PC-3 (cell line): ENCODE data around the gene ZNF236. TPM values are rescaled to one million over a fixed set of nuclear protein-coding genes. Genes with fewer than 3 reads are reported as not detected.
A peak's percentile ranks its signal among the peaks of the same experiment; 100 is the strongest.

Experiments used
- ATAC-seq: fragments of 200-7000 bp; cut with Tn5 transposase; 2 replicates; pipeline ENCODE4 v1.9.1; 2020; ENCODE audit warnings: mild to moderate bottlenecking, moderate library complexity
- BruUV-seq: library from RNA; stranded (reverse); fragments of 400-500 nt; replicated peaks from 2 replicates; lab custom pipeline; 2021; lab: Mats Ljungman, UMichigan
- CTCF ChIA-PET: fragments of 300-600 bp; sonication (Branson Sonifier 250); formaldehyde crosslinking; loops from one replicate; lab custom pipeline; 2022; ENCODE audit warnings: antibody characterized with exemption; lab: Charles Lee
- POLR2A ChIA-PET: fragments of 300-600 bp; sonication (Branson Sonifier 250); formaldehyde crosslinking; loops from one replicate; lab custom pipeline; 2022; ENCODE audit warnings: antibody characterized with exemption; ENCODE audit not compliant: unreplicated experiment; lab: Charles Lee
- DNase-seq: peaks from one replicate; pipeline ENCODE4 v3.0.0-alpha.2; 2015
- H2AFZ ChIP-seq: fragments of 300-600 bp; sonication (generic); 2 replicates; pipeline ENCODE4 v1.6.0; 2016; ENCODE audit warnings: antibody characterized with exemption, low read length
- H3F3A ChIP-seq: fragments of 300-600 bp; sonication (generic); one replicate; pipeline ENCODE4 v1.6.0; 2017; ENCODE audit warnings: antibody characterized with exemption, low read length, control low read depth, mild to moderate bottlenecking; ENCODE audit not compliant: unreplicated experiment
- H3K27ac ChIP-seq: fragments of 300-600 bp; sonication (generic); 2 replicates; pipeline ENCODE4 v1.5.1; 2016; ENCODE audit warnings: mild to moderate bottlenecking, low read length
- H3K27me3 ChIP-seq: fragments of 300-600 bp; sonication (generic); 2 replicates; pipeline ENCODE4 v1.6.1; 2016; ENCODE audit warnings: low read length, mixed read lengths
- H3K36me3 ChIP-seq: fragments of 300-600 bp; sonication (generic); 2 replicates; pipeline ENCODE4 v1.6.1; 2016; ENCODE audit warnings: low read depth, mixed run types, low read length, mixed read lengths
- H3K4me1 ChIP-seq: fragments of 300-600 bp; sonication (generic); 2 replicates; pipeline ENCODE4 v1.5.1; 2016; ENCODE audit warnings: low read length; ENCODE audit not compliant: insufficient read depth
- H3K4me2 ChIP-seq: fragments of 300-600 bp; sonication (generic); 2 replicates; pipeline ENCODE4 v1.6.0; 2016; ENCODE audit warnings: low read length
- H3K4me3 ChIP-seq: fragments of 300-600 bp; sonication (generic); 2 replicates; pipeline ENCODE4 v1.5.1; 2016; ENCODE audit warnings: mild to moderate bottlenecking, low read length, mixed read lengths
- H3K79me2 ChIP-seq: fragments of 300-600 bp; sonication (generic); 2 replicates; pipeline ENCODE4 v1.6.1; 2017; ENCODE audit warnings: low read length, mixed read lengths
- H3K9ac ChIP-seq: fragments of 300-600 bp; sonication (generic); 2 replicates; pipeline ENCODE4 v1.6.0; 2016; ENCODE audit warnings: mild to moderate bottlenecking, low read length
- H3K9me2 ChIP-seq: fragments of 300-600 bp; sonication (generic); replicated peaks from 2 replicates; pipeline ENCODE4 v1.6.1; 2016; ENCODE audit warnings: mixed run types, low read length, mixed read lengths
- H3K9me3 ChIP-seq: fragments of 300-600 bp; sonication (generic); 2 replicates; pipeline ENCODE4 v1.6.1; 2016; ENCODE audit warnings: low read length, mixed read lengths
- H4K20me1 ChIP-seq: fragments of 300-600 bp; sonication (generic); 2 replicates; pipeline ENCODE4 v1.6.1; 2016; ENCODE audit warnings: low read length, mixed read lengths
- CTCF ChIP-seq: fragments of 300-600 bp; sonication (generic); conservative IDR thresholded peaks from 2 replicates; pipeline ENCODE4 v1.5.1; 2017; ENCODE audit warnings: antibody characterized with exemption, low read depth, mild to moderate bottlenecking, low read length
- EZH2 ChIP-seq: fragments of 300-600 bp; sonication (generic); IDR thresholded peaks from one replicate; pipeline ENCODE4 v1.6.1; 2017; ENCODE audit warnings: antibody characterized with exemption, mild to moderate bottlenecking, low read length; ENCODE audit not compliant: unreplicated experiment
- EZH2phosphoT487 ChIP-seq: fragments of 300-600 bp; sonication (generic); IDR thresholded peaks from 2 replicates; pipeline ENCODE4 v1.6.1; 2018; ENCODE audit warnings: mild to moderate bottlenecking, antibody characterized with exemption, low read length, borderline replicate concordance
- intact Hi-C: fragments of 100-400 bp; cut with micrococcal nuclease; formaldehyde crosslinking; loops from 2 replicates; pipeline ENCODE4 v1.9.0; 2023
- total RNA-seq: library from RNA; depleted of rRNA; stranded (reverse); fragments of >200 nt; gene quantifications from 2 replicates; pipeline ENCODE4 v1.2.3, GENCODE V29; 2014

Gene ZNF236
- total RNA-seq, 1 experiment from 2014 or later = 7.7 TPM

GRCh38 chr18:76844144-76844543, 21.8 kb downstream of the ZNF236 start:
- DNase-seq (no peak), ATAC-seq (no peak)
- no peaks in the 10 kb centered on the region for H3K9me3 ChIP-seq
- H3K79me2 ChIP-seq = peaks cover 81% of the 10 kb centered on the region
- ChIA-PET CTCF (interaction anchor here (1.4 kb wide), 1 partner anchor 41 kb away, joined by 6 read pairs; no protein-coding TSS in a partner anchor), POLR2A (no interaction called here)
- no peaks in the 10 kb centered on the region for H3F3A ChIP-seq
- H3K9ac ChIP-seq = no peak overlapping the region
- no peaks in the 10 kb centered on the region for H3K9me2 ChIP-seq
- H4K20me1 ChIP-seq = no peaks in the 10 kb centered on the region
- H3K4me1 ChIP-seq = peaks cover 24% of the 10 kb centered on the region
- H2AFZ ChIP-seq = no peak overlapping the region
- TF ChIP-seq EZH2 = no peak
- TF ChIP-seq EZH2phosphoT487 = no peak
- no peak for TF ChIP-seq CTCF
- H3K4me2 ChIP-seq = peak overlapping the region; percentile 68; the same call in 1 of the 2 replicates
- no TSS peak for BruUV-seq
- no peak overlapping the region for H3K4me3 ChIP-seq
- no peaks in the 10 kb centered on the region for H3K36me3 ChIP-seq
- H3K27ac ChIP-seq = peak overlapping the region; percentile 55; the same call in 1 of the 2 replicates
- intact Hi-C loops = no loop called here
- no peaks in the 10 kb centered on the region for H3K27me3 ChIP-seq

- BruUV-seq = no TSS peak
- DNase-seq = peak; percentile 76
These were observed 22.6 kb downstream of the ZNF236 start for GRCh38 chr18:76844742-76845477.

More at GRCh38 chr18:76844742-76845477, 22.6 kb downstream of the ZNF236 start:
- Histone ChIP-seq H3K4me2 (peak overlapping the region; percentile 68), H3K36me3 (no peaks in the 10 kb centered on the region), H3F3A (no peaks in the 10 kb centered on the region), H3K9me3 (no peaks in the 10 kb centered on the region), H3K4me3 (peak overlapping the region; percentile 13; the same call in 1 of the 2 replicates), H3K9ac (no peak overlapping the region), H3K79me2 (peaks cover 80% of the 10 kb centered on the region), H3K9me2 (no peaks in the 10 kb centered on the region), H3K27ac (peak overlapping the region; percentile 55), H3K27me3 (no peaks in the 10 kb centered on the region), H2AFZ (no peak overlapping the region), H4K20me1 (no peaks in the 10 kb centered on the region), H3K4me1 (peaks cover 24% of the 10 kb centered on the region)
- ChIA-PET POLR2A (no interaction called here), CTCF (interaction anchor here (0.6 to 1.4 kb wide), 2 partner anchors 42 to 43 kb away, joined by 3 to 6 read pairs; no protein-coding TSS in a partner anchor)
- TF ChIP-seq EZH2phosphoT487 (no peak), CTCF (no peak)
- ATAC-seq = peak; percentile 90
- intact Hi-C loops = no loop called here
